KMS-11 (cell line): ENCODE measurements around the gene PCSK9.

Experiments
- H2AFZ ChIP-seq: fragments of 200-600 bp; sonication (generic); 2 replicates; pipeline ENCODE4 v1.6.1; 2016; ENCODE audit warnings: antibody characterized with exemption, mixed run types, low read depth
- H3K27ac ChIP-seq: fragments of 200-600 bp; sonication (generic); 2 replicates; pipeline ENCODE4 v1.6.1; 2016; ENCODE audit warnings: mild to moderate bottlenecking, mixed run types
- H3K27me3 ChIP-seq: fragments of 200-600 bp; sonication (generic); 2 replicates; pipeline ENCODE4 v1.6.1; 2017; ENCODE audit warnings: mild to moderate bottlenecking, low read depth, mixed run types, moderate library complexity; ENCODE audit not compliant: insufficient read depth
- H3K36me3 ChIP-seq: fragments of 200-600 bp; sonication (generic); 2 replicates; pipeline ENCODE4 v1.6.1; 2017; ENCODE audit warnings: mild to moderate bottlenecking, mixed run types; ENCODE audit not compliant: insufficient read depth
- H3K4me1 ChIP-seq: fragments of 200-600 bp; sonication (generic); 2 replicates; pipeline ENCODE4 v1.6.1; 2016; ENCODE audit warnings: mild to moderate bottlenecking, low read depth, mixed run types; ENCODE audit not compliant: poor library complexity, severe bottlenecking
- H3K4me2 ChIP-seq: fragments of 200-600 bp; sonication (generic); 2 replicates; pipeline ENCODE4 v1.7.0; 2016; ENCODE audit warnings: mild to moderate bottlenecking, mixed run types
- H3K4me3 ChIP-seq: fragments of 200-600 bp; sonication (generic); IDR thresholded peaks from 2 replicates; pipeline ENCODE4 v1.6.1; 2017; ENCODE audit warnings: low read depth, low read length, mixed read lengths; ENCODE audit not compliant: insufficient read depth
- H3K79me2 ChIP-seq: fragments of 200-600 bp; sonication (generic); 2 replicates; pipeline ENCODE4 v1.6.1; 2016; ENCODE audit warnings: low read depth, mixed run types; ENCODE audit not compliant: insufficient read depth
- H3K9ac ChIP-seq: fragments of 200-600 bp; sonication (generic); 2 replicates; pipeline ENCODE4 v1.6.1; 2016; ENCODE audit warnings: mild to moderate bottlenecking, mixed run types
- H4K20me1 ChIP-seq: fragments of 200-600 bp; sonication (generic); 2 replicates; pipeline ENCODE4 v1.6.1; 2016; ENCODE audit warnings: mild to moderate bottlenecking, mixed run types; ENCODE audit not compliant: insufficient read depth
- CTCF ChIP-seq: fragments of 200-600 bp; sonication (generic); conservative IDR thresholded peaks from 2 replicates; pipeline ENCODE4 v1.6.1; 2017; ENCODE audit warnings: low read depth, mild to moderate bottlenecking, antibody characterized with exemption, low read length, moderate library complexity, mixed read lengths

PCSK9 gene

GRCh38 chr1:55052221-55053142 lies 13.1 kb downstream of the PCSK9 start:
- H3K36me3 ChIP-seq, result no peaks in the 10 kb centered on the region
- H4K20me1 ChIP-seq, result no peaks in the 10 kb centered on the region
- no peak overlapping the region for H3K4me3 ChIP-seq
- no peaks in the 10 kb centered on the region for H3K27me3 ChIP-seq
- H2AFZ ChIP-seq, result no peak overlapping the region
- no peak overlapping the region for H3K27ac ChIP-seq
- no peaks in the 10 kb centered on the region for H3K79me2 ChIP-seq
- H3K9ac ChIP-seq, result no peak overlapping the region
- no peak for TF ChIP-seq CTCF
- H3K4me1 ChIP-seq, result no peaks in the 10 kb centered on the region
- no peak overlapping the region for H3K4me2 ChIP-seq

- Histone ChIP-seq H3K9ac (no peak overlapping the region), H4K20me1 (no peaks in the 10 kb centered on the region), H2AFZ (no peak overlapping the region), H3K36me3 (no peaks in the 10 kb centered on the region), H3K4me3 (no peak overlapping the region), H3K4me1 (no peaks in the 10 kb centered on the region), H3K27ac (no peak overlapping the region), H3K79me2 (no peaks in the 10 kb centered on the region), H3K4me2 (no peak overlapping the region), H3K27me3 (no peaks in the 10 kb centered on the region)
- TF ChIP-seq CTCF, result no peak
Observed at GRCh38 chr1:55053265-55053954, 14.1 kb downstream of the PCSK9 start.

GRCh38 chr1:55054396-55054795 lies 15.0 kb downstream of the PCSK9 start:
- Histone ChIP-seq H2AFZ (no peak overlapping the region), H3K27ac (no peak overlapping the region), H3K27me3 (no peaks in the 10 kb centered on the region), H3K4me3 (no peak overlapping the region), H3K4me1 (no peaks in the 10 kb centered on the region), H4K20me1 (no peaks in the 10 kb centered on the region), H3K9ac (no peak overlapping the region), H3K4me2 (no peak overlapping the region), H3K79me2 (no peaks in the 10 kb centered on the region), H3K36me3 (no peaks in the 10 kb centered on the region)
- TF ChIP-seq CTCF, result no peak

- Histone ChIP-seq H3K4me1 (no peaks in the 10 kb centered on the region), H2AFZ (no peak overlapping the region), H3K9ac (no peak overlapping the region), H3K36me3 (no peaks in the 10 kb centered on the region), H3K27ac (no peak overlapping the region), H4K20me1 (no peaks in the 10 kb centered on the region), H3K79me2 (no peaks in the 10 kb centered on the region), H3K4me3 (no peak overlapping the region), H3K4me2 (no peak overlapping the region), H3K27me3 (no peaks in the 10 kb centered on the region)
- no peak for TF ChIP-seq CTCF
Observed at GRCh38 chr1:55055084-55055882, 15.9 kb downstream of the PCSK9 start.
